Activated B cell treated with CpG ODN at 0.5 μM for 24 hours (primary cell): ENCODE results near the gene GABRB3. TPM values are rescaled to one million over a fixed set of nuclear protein-coding genes. Genes with fewer than 3 reads are reported as not detected.

Experiments used
- ATAC-seq: fragments of 200-7000 bp; cut with Tn5 transposase; one replicate; pipeline ENCODE4 v1.10.0; 2021; ENCODE audit warnings: low read depth, mild to moderate bottlenecking, moderate library complexity
- CTCF ChIA-PET: fragments of 350-600 bp; sonication (Branson Sonifier 250); formaldehyde crosslinking; loops from one replicate; lab custom pipeline; 2021; ENCODE audit warnings: antibody characterized with exemption; lab: Charles Lee
- POLR2A ChIA-PET: fragments of 350-600 bp; sonication (Branson Sonifier 250); formaldehyde crosslinking; loops from one replicate; lab custom pipeline; 2021; ENCODE audit warnings: antibody characterized with exemption; lab: Charles Lee
- DNase-seq: peaks from one replicate; pipeline ENCODE4 v3.0.0; 2022
- H3K27ac Mint-ChIP-seq: one replicate; pipeline ENCODE4 v1.8.0; 2020; ENCODE audit warnings: mixed read lengths
- H3K27me3 Mint-ChIP-seq: one replicate; pipeline ENCODE4 v1.8.0; 2021; ENCODE audit warnings: mixed read lengths
- H3K36me3 Mint-ChIP-seq: one replicate; pipeline ENCODE4 v1.8.0; 2021; ENCODE audit warnings: low read depth, mixed read lengths
- H3K4me1 Mint-ChIP-seq: one replicate; pipeline ENCODE4 v1.8.0; 2021; ENCODE audit warnings: mixed read lengths
- H3K4me3 Mint-ChIP-seq: one replicate; pipeline ENCODE4 v1.8.0; 2020; ENCODE audit warnings: mild to moderate bottlenecking, mixed read lengths
- H3K9me3 Mint-ChIP-seq: one replicate; pipeline ENCODE4 v1.8.0; 2020; ENCODE audit warnings: mixed read lengths
- CTCF ChIP-seq: fragments of 200-600 bp; IDR thresholded peaks from one replicate; pipeline ENCODE4 v1.8.0; 2022; ENCODE audit warnings: antibody characterized with exemption, mild to moderate bottlenecking
- intact Hi-C: fragments of 100-400 bp; cut with micrococcal nuclease; formaldehyde crosslinking; loops from one replicate; pipeline ENCODE4 v1.15.1; 2024
- total RNA-seq: library from RNA; stranded (reverse); gene quantifications from 2 replicates; pipeline ENCODE4 v1.2.3, GENCODE V29; 2022

GABRB3 gene
- total RNA-seq, 1 donor from 2014 or later: not detected

DNA sequence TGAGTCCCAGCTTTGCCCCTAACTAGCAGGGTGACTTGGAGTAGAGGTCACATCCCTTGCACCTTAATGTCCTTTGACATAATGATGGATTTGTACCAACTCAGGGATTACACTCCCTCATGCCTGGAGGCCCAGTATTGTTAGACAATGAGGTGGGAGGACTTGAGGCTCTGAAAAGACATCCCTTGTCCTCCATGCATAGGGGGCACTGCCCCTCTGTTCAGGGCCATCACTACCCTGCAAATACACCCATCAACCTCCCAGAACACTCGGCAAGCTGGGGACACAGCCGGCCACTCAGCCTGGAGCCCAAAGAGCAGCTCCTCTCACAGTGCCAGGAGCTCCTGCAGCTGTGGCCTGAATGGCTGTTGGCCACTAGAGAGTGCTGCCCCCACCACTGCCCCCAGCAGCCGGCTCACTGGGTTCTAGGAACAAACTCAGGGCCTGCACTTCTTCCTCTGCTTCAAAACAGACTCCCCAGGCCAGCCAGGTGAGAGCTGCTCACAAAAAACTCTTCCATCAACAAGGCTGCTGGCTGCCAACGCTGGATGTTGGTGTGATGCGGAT is 90.2 kb downstream of the GABRB3 start:
- no peaks in the 10 kb centered on the region for H3K36me3 Mint-ChIP-seq
- no peak for TF ChIP-seq CTCF
- intact Hi-C loops: no loop called here
- H3K27me3 Mint-ChIP-seq: no peaks in the 10 kb centered on the region
- DNase-seq (no peak), ATAC-seq (no peak)
- H3K4me3 Mint-ChIP-seq: no peak overlapping the region
- H3K27ac Mint-ChIP-seq: no peak overlapping the region
- POLR2A ChIA-PET: no interaction called here
- no peaks in the 10 kb centered on the region for H3K4me1 Mint-ChIP-seq
- CTCF ChIA-PET: no interaction called here
- H3K9me3 Mint-ChIP-seq: no peaks in the 10 kb centered on the region

GRCh38 chr15:26679927-26680326 is 92.9 kb downstream of the GABRB3 start:
- H3K4me1 Mint-ChIP-seq: no peaks in the 10 kb centered on the region
- no peaks in the 10 kb centered on the region for H3K36me3 Mint-ChIP-seq
- CTCF ChIA-PET: no interaction called here
- H3K9me3 Mint-ChIP-seq: no peaks in the 10 kb centered on the region
- no peaks in the 10 kb centered on the region for H3K27me3 Mint-ChIP-seq
- no peak overlapping the region for H3K4me3 Mint-ChIP-seq
- H3K27ac Mint-ChIP-seq: no peak overlapping the region
- intact Hi-C loops: no loop called here
- POLR2A ChIA-PET: no interaction called here
- DNase-seq: no peak
- ATAC-seq: no peak
- no peak for TF ChIP-seq CTCF

- Mint-ChIP-seq H3K4me1 (no peaks in the 10 kb centered on the region), H3K4me3 (no peak overlapping the region), H3K36me3 (no peaks in the 10 kb centered on the region), H3K27me3 (no peaks in the 10 kb centered on the region), H3K27ac (no peak overlapping the region), H3K9me3 (peaks cover 1% of the 10 kb centered on the region)
- POLR2A ChIA-PET: no interaction called here
- CTCF ChIA-PET: no interaction called here
- no peak for DNase-seq
- ATAC-seq: no peak
- intact Hi-C loops: no loop called here
- no peak for TF ChIP-seq CTCF
Measured at GRCh38 chr15:26676115-26676514, 96.8 kb downstream of the GABRB3 start.

- POLR2A ChIA-PET: no interaction called here
- Mint-ChIP-seq H3K36me3 (no peaks in the 10 kb centered on the region), H3K4me3 (no peak overlapping the region), H3K4me1 (no peaks in the 10 kb centered on the region), H3K27ac (no peak overlapping the region), H3K27me3 (no peaks in the 10 kb centered on the region), H3K9me3 (peaks cover 5% of the 10 kb centered on the region)
- DNase-seq (no peak), ATAC-seq (no peak)
- CTCF ChIA-PET: no interaction called here
- TF ChIP-seq CTCF: no peak
- intact Hi-C loops: no loop called here
Measured at GRCh38 chr15:26674467-26674866, 98.4 kb downstream of the GABRB3 start.

DNA sequence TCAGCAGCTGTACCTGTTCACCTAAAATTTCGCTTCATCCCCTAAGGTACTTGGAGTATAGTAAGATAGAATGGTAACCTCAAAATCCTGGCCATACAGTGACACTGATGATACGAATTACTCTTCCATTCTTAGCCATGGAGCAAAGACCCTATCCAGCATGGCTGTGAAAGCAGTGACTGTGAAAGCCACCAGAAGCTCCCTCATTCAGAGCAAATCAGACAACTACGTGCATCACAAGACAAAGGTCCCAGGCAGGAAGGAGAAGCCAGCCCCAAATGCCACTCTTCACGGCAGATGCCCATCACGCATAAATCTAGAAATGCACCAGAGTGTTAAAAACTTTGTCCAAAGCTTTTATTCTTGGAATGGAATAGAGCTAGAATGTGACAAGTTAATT is 99.4 kb downstream of the GABRB3 start:
- no peak for TF ChIP-seq CTCF
- no peaks in the 10 kb centered on the region for H3K4me1 Mint-ChIP-seq
- peaks cover 7% of the 10 kb centered on the region for H3K9me3 Mint-ChIP-seq
- ChIA-PET CTCF (no interaction called here), POLR2A (no interaction called here)
- intact Hi-C loops: no loop called here
- no peaks in the 10 kb centered on the region for H3K36me3 Mint-ChIP-seq
- DNase-seq (no peak), ATAC-seq (no peak)
- H3K27me3 Mint-ChIP-seq: no peaks in the 10 kb centered on the region
- no peak overlapping the region for H3K4me3 Mint-ChIP-seq
- H3K27ac Mint-ChIP-seq: no peak overlapping the region
